Right forelimb (tissue), 1 donor: Measurements from ENCODE around the gene SSNA1.
A peak's percentile ranks its signal among the peaks of the same experiment; 100 is the strongest.
"Not testable (repeated sequence)": the region's sequence is repeated elsewhere in the genome, so short reads cannot be mapped to it uniquely, and the experiment has no call there.

ENCODE experiments used
- DNase-seq: peaks from one replicate; pipeline ENCODE4 v3.0.0-alpha.2; 2018

SSNA1 gene

GRCh38 chr9:137234055-137234697, 45.7 kb downstream of the SSNA1 start:
- no peak for DNase-seq

- DNase-seq, result no peak
Observed at GRCh38 chr9:137234758-137235423, 46.4 kb downstream of the SSNA1 start.

GRCh38 chr9:137235424-137236237, 47.2 kb downstream of the SSNA1 start:
- no peak for DNase-seq

- DNase-seq, result peak; percentile 88
Observed at GRCh38 chr9:137236238-137236935, 47.9 kb downstream of the SSNA1 start.

- no peak for DNase-seq
Observed at GRCh38 chr9:137236936-137237421, 48.5 kb downstream of the SSNA1 start.

GRCh38 chr9:137237759-137238726, 49.6 kb downstream of the SSNA1 start:
- DNase-seq, result no peak

GRCh38 chr9:137239541-137240200, 51.2 kb downstream of the SSNA1 start:
- not testable (repeated sequence) for DNase-seq
